Esophagus muscularis mucosa (tissue), 4 donors: ENCODE data around the gene CDH1. TPM values are rescaled to one million over a fixed set of nuclear protein-coding genes. Genes with fewer than 3 reads are reported as not detected.

ENCODE experiments used
- DNase-seq: peaks from one replicate; pipeline ENCODE4 v3.0.0-alpha.2; 2017; ENCODE audit errors: extremely low spot score
- H3K27ac ChIP-seq, 4 donors: fragments of 200-600 bp; sonication (generic); replicated peaks in 1 of 4; 1 replicate in 3 of 4; 2 replicates in 1 of 4; pipeline ENCODE4 v1.5.1; 2016 to 2019; ENCODE audit warnings: mild to moderate bottlenecking in 1 of 4
- H3K27me3 ChIP-seq, 4 donors: fragments of 200-600 bp; sonication (generic); one replicate each; pipeline versions ENCODE4 v1.5.1 to v1.6.0; 2016 to 2019
- H3K36me3 ChIP-seq, 4 donors: fragments of 200-600 bp; sonication (generic); one replicate each; pipeline ENCODE4 v1.5.1; 2016 to 2019
- H3K4me1 ChIP-seq, 4 donors: fragments of 200-600 bp; sonication (generic); one replicate each; pipeline ENCODE4 v1.5.1; 2016 to 2019
- H3K4me3 ChIP-seq, 4 donors: fragments of 200-600 bp; sonication (generic); 1 replicate in 2 of 4; 2 replicates in 2 of 4; pipeline ENCODE4 v1.5.1; 2016 to 2019; ENCODE audit warnings: mild to moderate bottlenecking in 4 of 4, moderate library complexity in 1 of 4
- H3K9me3 ChIP-seq, 4 donors: fragments of 200-600 bp; sonication (generic); 1 replicate in 3 of 4; 2 replicates in 1 of 4; pipeline ENCODE4 v1.5.1; 2016 to 2019
- EP300 ChIP-seq: sonication (generic); formaldehyde crosslinking; IDR thresholded peaks from one replicate; pipeline ENCODE4 v1.6.1; 2017; ENCODE audit warnings: antibody characterized with exemption
- POLR2A ChIP-seq: fragments of 450-650 bp; IDR thresholded peaks from one replicate; pipeline ENCODE4 v1.6.1; 2017; ENCODE audit warnings: antibody characterized with exemption, moderate library complexity, mild to moderate bottlenecking, low read depth
- POLR2AphosphoS5 ChIP-seq, 2 donors: sonication (generic); formaldehyde crosslinking; IDR thresholded peaks; one replicate each; pipeline ENCODE4 v1.6.1; 2017; ENCODE audit warnings: antibody characterized with exemption in 2 of 2
- WGBS: methylation state at CpG from one replicate; pipeline ENCODE4 v1.1.5; 2018; 5-methylcytosine and 5-hydroxymethylcytosine counted together
- intact Hi-C: fragments of 100-400 bp; cut with DNase I; formaldehyde crosslinking; loops from one replicate; pipeline ENCODE4 v1.15.1; 2023
- total RNA-seq, 4 donors: library from RNA; depleted of rRNA; stranded (reverse); fragments of >200 nt; gene quantifications; one replicate each; pipeline versions ENCODE4 v1.1.0 to v1.2.1, GENCODE V29; 2016
- TF ChIP-seq, protein P1 (sequence below), 3 experiments: fragments of 200-600 bp in 2 of 3; fragments of 450-650 bp in 1 of 3; sonication (generic) in 2 of 3; IDR thresholded peaks; one replicate each; pipeline ENCODE4 v1.5.1; 2017 to 2019; ENCODE audit warnings: antibody characterized with exemption in 3 of 3, mild to moderate bottlenecking in 2 of 3, moderate library complexity in 1 of 3

Gene CDH1
- total RNA-seq, 4 donors from 2014 or later = 0.17 to 0.83 (median 0.51) TPM

DNA sequence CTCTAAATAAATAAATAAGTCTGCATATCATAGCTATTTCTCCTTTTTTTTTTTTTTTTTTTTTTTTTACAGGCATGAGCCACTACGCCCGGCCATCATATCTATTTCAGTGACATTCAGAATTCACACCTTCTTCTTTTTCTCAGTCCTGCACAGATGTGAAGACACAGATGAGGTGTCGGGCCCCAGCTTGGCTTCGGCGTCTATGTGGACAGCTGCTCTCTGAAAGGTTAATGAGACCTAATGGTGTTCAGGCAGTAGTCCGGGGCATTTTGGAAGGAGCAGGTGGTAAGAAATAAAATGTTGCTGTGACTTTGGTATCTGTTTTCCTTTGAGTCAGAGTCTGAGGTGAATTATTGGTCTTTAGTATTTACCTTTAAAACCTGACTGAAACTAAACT lies 129.8 kb downstream of the CDH1 start:
- no peaks in the 10 kb centered on the region for H3K4me1 ChIP-seq
- DNase-seq = no peak
- no peaks in the 10 kb centered on the region for H3K27me3 ChIP-seq
- no peaks in the 10 kb centered on the region for H3K9me3 ChIP-seq
- peaks cover 30 to 75% (median 52%) of the 10 kb centered on the region in 4 donors for H3K36me3 ChIP-seq
- H3K27ac ChIP-seq = no peak overlapping the region
- 97% methylated on average over 6 of the region's 6 CpGs for WGBS
- TF ChIP-seq POLR2AphosphoS5 (IDR thresholded peaks at IDR 0.05) (no peak), POLR2A (no peak), EP300 (no peak)
- TF ChIP-seq, protein P1, sequence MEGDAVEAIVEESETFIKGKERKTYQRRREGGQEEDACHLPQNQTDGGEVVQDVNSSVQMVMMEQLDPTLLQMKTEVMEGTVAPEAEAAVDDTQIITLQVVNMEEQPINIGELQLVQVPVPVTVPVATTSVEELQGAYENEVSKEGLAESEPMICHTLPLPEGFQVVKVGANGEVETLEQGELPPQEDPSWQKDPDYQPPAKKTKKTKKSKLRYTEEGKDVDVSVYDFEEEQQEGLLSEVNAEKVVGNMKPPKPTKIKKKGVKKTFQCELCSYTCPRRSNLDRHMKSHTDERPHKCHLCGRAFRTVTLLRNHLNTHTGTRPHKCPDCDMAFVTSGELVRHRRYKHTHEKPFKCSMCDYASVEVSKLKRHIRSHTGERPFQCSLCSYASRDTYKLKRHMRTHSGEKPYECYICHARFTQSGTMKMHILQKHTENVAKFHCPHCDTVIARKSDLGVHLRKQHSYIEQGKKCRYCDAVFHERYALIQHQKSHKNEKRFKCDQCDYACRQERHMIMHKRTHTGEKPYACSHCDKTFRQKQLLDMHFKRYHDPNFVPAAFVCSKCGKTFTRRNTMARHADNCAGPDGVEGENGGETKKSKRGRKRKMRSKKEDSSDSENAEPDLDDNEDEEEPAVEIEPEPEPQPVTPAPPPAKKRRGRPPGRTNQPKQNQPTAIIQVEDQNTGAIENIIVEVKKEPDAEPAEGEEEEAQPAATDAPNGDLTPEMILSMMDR (IDR thresholded peaks at IDR 0.05) = no peak
- no peak overlapping the region for H3K4me3 ChIP-seq
- intact Hi-C loops = no loop called here

DNA sequence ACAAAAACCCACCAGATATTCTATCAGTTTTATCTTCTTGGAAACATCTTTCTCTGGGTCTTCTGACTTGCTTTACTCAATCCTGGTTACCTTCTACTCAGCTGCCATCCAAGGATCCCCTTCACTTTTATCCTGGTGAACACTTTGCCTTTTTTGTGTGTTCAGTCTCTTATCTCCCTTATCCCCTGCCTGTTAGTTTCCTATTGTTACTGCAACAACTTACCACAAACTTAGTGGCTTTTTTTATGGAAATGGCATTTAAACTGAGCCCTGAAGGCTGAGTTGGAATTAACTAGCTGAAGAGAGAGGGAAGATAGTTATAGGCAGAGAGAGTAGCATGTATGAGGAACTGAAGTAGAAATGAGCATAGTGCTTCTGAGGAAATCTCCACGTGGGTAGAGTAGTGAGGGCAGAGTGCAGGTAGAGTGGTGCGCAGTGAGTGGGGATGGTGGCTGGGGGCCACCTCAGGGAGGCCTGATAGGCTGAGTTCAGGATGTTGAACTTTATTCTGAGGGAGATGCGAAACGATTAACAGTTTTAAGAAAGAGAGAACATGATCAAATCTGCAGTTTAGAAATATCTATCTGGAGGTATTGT lies 132.5 kb downstream of the CDH1 start:
- WGBS = 88% methylated on average over 4 of the region's 4 CpGs
- H3K4me3 ChIP-seq = no peak overlapping the region

DNA sequence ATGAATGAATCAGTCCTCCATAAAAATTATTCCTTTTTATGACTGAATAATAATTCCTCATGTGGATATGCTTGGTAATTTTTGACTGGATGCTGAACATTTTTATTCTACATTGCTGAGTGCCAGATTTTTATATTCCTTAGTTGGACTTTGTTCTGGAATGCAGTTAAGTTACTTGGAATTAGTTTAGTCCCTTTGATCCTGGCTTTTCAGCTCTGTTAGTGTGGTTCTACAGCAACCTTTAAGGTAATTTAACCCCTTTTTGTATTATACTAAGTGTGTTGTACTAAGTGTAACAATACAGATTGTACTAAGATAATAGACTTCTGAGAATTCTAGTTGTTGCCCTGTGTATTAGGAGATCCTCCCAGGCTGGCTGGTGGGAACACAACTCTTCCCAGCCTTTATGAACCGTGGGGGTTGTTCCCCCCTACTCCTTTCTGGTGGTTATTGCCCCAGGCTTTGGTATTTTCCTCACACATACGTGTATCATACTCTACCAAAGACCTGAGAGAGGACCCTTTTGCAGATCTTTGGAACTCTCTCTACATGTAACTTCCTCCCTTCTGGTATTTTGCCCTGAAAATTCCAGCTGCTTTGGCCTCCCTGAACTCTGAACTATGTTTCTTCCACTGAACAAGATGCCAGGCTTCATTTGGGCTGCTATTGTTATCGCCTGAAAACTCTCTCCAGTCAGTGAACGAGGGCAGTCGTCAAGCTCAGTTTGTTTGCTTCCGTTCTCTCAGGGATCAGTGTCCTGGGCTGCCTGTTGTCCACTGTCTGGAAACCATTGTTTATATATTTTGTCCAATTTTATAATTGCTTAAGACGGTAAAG lies 136.8 kb downstream of the CDH1 start:
- no peaks in the 10 kb centered on the region for H3K4me1 ChIP-seq
- H3K4me3 ChIP-seq = no peak overlapping the region
- H3K27ac ChIP-seq = no peak overlapping the region
- WGBS = 88% methylated on average over 7 of the region's 7 CpGs
- H3K36me3 ChIP-seq = peaks cover 18 to 90% (median 61%) of the 10 kb centered on the region in 4 donors
- no peak for TF ChIP-seq EP300
- TF ChIP-seq POLR2AphosphoS5 (IDR thresholded peaks at IDR 0.05) = no peak
- TF ChIP-seq POLR2A = no peak
- TF ChIP-seq, protein P1 (IDR thresholded peaks at IDR 0.05) = no peak
- no peak for DNase-seq
- intact Hi-C loops = no loop called here
- no peaks in the 10 kb centered on the region for H3K27me3 ChIP-seq
- no peaks in the 10 kb centered on the region for H3K9me3 ChIP-seq

More for the DNA sequence above, 132.5 kb downstream of the CDH1 start:
- TF ChIP-seq POLR2A (no peak), POLR2AphosphoS5 (IDR thresholded peaks at IDR 0.05) (no peak), EP300 (no peak)
- TF ChIP-seq, protein P1 (IDR thresholded peaks at IDR 0.05) = no peak
- no peaks in the 10 kb centered on the region for H3K4me1 ChIP-seq
- no peak overlapping the region for H3K27ac ChIP-seq
- intact Hi-C loops = no loop called here
- peaks cover 19 to 78% (median 43%) of the 10 kb centered on the region in 4 donors for H3K36me3 ChIP-seq
- H3K9me3 ChIP-seq = no peaks in the 10 kb centered on the region
- no peak for DNase-seq
- H3K27me3 ChIP-seq = no peaks in the 10 kb centered on the region

DNA sequence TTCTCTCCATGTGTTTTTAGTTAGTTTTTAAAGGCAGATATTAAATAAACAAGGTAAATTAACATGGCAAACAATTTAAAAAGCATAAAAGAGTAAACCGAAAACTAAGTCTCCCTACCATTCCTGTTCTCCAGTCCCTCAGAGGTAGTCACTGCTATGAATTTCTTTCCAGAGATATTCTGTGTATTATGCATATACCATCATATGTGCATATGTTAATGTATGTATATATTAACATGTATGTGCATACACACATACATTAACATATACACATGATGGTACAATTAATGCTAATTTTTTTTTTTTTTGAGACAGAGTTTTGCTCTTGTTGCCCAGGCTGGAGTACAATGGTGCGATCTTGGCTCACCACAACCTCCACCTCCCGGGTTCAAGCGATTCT lies 138.8 kb downstream of the CDH1 start:
- Histone ChIP-seq H3K27me3 (no peaks in the 10 kb centered on the region), H3K9me3 (no peaks in the 10 kb centered on the region), H3K36me3 (peaks cover 25 to 96% (median 75%) of the 10 kb centered on the region in 4 donors), H3K4me1 (no peaks in the 10 kb centered on the region), H3K4me3 (no peak overlapping the region), H3K27ac (no peak overlapping the region)
- TF ChIP-seq, protein P1 (IDR thresholded peaks at IDR 0.05) = no peak
- no peak for TF ChIP-seq EP300
- TF ChIP-seq POLR2A = no peak
- TF ChIP-seq POLR2AphosphoS5 (IDR thresholded peaks at IDR 0.05) = no peak
- 98% methylated on average over 4 of the region's 4 CpGs for WGBS
- intact Hi-C loops = no loop called here
- DNase-seq = no peak
